NOMO-1 treated with dmso at 0.1 percent for 144 hours (cell line): ENCODE measurements around the gene LRIT2.
"Not testable (repeated sequence)": the region's sequence is repeated elsewhere in the genome, so short reads cannot be mapped to it uniquely, and the experiment has no call there.

ENCODE experiments used
- DNase-seq: peaks from one replicate; lab custom pipeline; 2025; ENCODE audit not compliant: unreplicated experiment; lab: John Stamatoyannopoulos, UW

The LRIT2 gene

GRCh38 chr10:84185526-84186175 is 39.7 kb downstream of the LRIT2 start:
- DNase-seq: no peak

DNA sequence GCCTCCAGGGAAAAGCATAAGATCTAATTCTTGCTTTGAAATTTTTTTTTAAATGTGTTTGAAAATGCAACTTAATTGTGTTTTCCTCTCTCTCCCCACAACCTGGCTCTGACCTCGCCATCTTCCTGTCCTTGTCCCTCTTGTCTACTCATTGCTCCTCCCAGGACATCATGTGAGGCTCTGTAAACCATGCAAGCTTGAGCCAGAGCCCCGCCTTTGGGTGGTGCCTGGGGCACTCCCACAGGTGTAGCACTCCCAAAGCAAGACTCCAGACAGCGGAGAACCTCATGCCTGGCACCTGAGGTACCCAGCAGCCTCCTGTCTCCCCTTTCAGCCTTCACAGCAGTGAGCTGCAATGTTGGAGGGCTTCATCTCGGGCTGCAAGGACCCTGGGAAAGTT is 40.8 kb downstream of the LRIT2 start:
- DNase-seq: no peak

- no peak for DNase-seq
Observed at GRCh38 chr10:84181631-84182030, 43.7 kb downstream of the LRIT2 start.

DNA sequence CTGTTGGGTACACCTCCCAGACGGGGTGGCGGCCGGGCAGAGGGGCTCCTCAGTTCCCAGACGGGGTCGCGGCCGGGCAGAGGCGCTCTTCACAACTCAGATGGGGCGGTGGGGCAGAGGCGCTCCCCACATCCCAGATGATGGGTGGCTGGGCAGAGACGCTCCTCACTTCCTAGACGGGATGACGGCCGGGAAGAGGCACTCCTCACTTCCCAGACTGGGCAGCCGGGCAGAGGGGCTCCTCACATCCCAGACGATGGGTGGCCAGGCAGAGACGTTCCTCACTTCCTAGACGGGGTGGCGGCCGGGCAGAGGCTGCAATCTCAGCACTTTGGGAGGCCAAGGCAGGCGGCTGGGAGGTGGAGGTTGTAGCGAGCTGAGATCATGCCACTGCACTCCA is 45.0 kb downstream of the LRIT2 start:
- not testable (repeated sequence) for DNase-seq

GRCh38 chr10:84179059-84179710 is 46.2 kb downstream of the LRIT2 start:
- DNase-seq: no peak

DNA sequence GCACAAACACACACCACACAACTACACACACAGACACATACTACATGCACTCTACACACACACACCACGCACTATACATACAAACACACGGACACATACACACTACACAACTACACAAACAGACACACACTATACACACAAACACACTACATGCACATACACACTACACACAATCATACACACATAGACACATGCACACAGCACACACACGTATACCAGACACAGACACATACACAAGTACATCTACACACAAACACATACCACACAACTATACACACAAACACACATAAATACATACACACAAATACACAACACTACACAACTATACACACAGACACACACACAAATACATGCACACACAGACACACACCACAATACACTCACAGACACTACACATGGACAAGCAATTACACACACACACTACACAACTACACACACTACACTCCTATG is 47.2 kb downstream of the LRIT2 start:
- DNase-seq: no peak

DNA sequence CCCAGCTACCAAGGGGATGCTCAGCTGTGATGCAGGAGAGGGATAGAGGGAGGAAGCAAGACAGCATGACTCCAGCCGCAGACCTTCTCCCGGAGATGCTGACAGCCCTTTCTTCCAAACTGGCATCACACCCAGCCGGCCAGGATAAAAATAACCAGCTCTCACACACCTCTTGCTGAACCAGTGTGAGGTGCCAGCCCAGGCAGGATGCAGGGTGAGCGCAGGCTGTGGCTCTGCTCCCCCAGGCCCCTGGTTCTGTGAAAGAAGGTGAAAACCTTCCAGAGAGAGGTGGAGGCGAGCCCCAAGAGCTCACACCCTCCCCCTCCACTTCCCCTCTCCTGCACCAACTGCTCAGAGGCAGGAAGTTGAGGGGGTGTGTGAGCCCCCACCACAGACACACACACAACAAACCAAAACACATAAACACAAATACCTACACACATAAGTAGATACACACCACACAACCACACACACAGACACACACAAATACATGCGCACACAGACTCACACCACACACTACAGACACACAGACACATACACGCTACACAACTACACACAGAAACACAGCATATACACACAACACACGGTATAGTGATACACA is 47.7 kb downstream of the LRIT2 start:
- peak; percentile 29 for DNase-seq

DNA sequence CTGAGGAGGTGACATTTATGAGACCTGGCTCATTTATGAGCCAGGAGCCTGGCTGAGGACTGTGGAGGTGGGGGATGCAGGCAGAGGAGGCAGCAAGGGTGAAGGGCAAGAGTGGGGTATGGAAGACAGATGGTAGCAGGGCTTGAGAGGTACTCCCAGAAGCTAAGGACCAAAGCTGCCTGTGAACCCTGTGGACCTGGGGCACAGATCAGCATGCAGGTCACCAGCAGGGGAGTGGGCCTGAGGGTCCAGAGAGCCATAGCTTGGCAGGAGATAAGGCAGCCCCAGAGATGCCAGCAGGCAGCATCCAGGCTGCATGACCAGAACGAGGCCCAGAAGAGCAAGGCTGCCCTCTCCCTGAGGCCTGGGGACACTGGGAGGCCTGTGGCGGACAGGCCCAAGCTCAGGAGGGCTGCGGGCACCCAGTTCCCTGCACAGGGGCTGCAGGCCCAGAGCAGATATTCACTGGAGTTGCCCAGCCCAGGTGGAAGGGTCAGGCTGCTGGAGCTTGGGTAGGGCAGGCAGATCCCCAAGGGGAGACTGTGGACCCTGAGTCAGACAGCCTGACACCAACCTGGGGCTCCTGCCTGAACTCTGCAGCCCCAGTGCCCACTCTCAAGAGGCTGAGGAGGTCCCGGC is 48.4 kb downstream of the LRIT2 start:
- no peak for DNase-seq

GRCh38 chr10:84176351-84176750 is 49.0 kb downstream of the LRIT2 start:
- DNase-seq: no peak

DNA sequence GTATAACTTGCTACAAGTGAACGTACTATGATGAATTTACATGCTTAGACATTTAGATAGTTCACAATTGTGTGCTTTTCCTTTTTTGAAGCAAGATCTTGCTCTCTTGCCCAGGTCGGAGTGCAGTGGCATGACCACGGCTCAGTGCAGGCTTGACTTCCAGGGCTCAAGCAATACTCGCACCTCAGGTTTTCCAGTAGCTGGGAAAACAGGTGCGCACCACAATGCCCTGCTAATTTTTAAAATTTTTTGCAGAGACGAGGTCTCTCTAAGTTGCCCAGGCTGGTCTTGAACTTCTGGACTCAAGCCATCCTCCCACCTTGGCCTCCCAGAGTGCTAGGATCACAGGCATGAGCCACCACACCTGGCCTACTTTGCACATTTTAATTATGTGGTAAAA is 49.9 kb downstream of the LRIT2 start:
- DNase-seq: no peak

DNA sequence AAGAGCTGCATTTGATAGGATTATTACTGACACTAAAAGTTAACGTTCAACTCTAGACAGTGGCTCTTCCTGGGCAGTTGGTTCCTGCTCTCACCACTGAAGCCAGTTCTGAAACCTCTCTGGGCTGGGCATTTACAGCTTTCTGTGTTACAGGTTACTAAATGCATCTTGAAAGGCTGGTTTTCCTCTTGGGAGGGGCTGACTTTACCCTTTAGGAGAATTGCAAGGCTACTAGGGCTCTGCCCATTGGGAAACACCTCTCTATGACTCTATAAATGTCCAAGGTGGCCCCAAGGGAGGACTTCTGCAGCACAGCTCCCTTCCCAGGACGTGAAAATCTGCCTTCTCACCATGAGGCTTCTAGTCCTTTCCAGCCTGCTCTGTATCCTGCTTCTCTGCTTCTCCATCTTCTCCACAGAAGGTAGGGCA is 51.8 kb downstream of the LRIT2 start, which contains the start of gene GPR15LG:
Gene GPR15LG, plus strand, starts transcription at position 301 of the 429 bp plus-strand sequence. Its CDS starts 51 bp downstream, at position 352.
- no peak for DNase-seq

GRCh38 chr10:84172467-84173356 is 52.6 kb downstream of the LRIT2 start:
- DNase-seq: no peak

- DNase-seq: not testable (repeated sequence)
Observed at GRCh38 chr10:84171700-84172466, 53.5 kb downstream of the LRIT2 start.

- DNase-seq: not testable (repeated sequence)
Observed at GRCh38 chr10:84171237-84171636, 54.1 kb downstream of the LRIT2 start.
